ENCODE measurements around the gene PPP1CA. TPM values are rescaled to one million over a fixed set of nuclear protein-coding genes. Genes with fewer than 3 reads are reported as not detected.

The PPP1CA gene
- total and polyA plus RNA-seq, 8 donors: 49.0 to 72.8 (median 62.9) TPM

DNA sequence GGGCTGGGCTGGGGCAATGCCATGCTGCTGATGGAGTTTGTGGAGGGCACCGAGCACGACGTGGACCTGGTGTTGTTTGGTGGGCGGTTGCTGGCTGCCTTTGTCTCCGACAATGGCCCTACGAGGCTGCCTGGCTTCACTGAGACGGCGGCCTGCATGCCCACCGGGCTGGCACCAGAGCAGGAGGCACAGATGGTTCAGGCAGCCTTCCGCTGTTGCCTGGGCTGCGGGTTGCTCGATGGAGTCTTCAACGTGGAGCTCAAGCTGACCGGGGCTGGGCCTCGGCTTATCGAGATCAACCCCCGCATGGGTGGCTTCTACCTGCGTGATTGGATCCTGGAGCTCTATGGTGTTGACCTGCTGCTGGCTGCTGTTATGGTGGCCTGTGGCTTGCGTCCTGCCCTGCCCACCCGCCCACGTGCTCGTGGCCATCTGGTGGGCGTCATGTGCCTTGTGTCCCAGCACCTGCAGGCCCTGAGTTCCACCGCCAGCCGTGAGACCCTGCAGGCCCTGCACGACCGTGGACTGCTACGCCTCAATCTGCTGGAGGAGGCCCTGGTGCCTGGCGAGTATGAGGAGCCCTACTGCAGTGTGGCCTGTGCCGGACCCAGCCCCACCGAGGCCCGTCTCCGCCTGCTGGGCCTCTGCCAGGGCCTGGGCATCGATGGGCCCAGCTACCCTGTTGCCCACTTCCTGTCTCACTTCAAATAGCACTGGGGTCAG lies 22.4 kb upstream of the PPP1CA start:
- TF ChIP-seq, protein P1, sequence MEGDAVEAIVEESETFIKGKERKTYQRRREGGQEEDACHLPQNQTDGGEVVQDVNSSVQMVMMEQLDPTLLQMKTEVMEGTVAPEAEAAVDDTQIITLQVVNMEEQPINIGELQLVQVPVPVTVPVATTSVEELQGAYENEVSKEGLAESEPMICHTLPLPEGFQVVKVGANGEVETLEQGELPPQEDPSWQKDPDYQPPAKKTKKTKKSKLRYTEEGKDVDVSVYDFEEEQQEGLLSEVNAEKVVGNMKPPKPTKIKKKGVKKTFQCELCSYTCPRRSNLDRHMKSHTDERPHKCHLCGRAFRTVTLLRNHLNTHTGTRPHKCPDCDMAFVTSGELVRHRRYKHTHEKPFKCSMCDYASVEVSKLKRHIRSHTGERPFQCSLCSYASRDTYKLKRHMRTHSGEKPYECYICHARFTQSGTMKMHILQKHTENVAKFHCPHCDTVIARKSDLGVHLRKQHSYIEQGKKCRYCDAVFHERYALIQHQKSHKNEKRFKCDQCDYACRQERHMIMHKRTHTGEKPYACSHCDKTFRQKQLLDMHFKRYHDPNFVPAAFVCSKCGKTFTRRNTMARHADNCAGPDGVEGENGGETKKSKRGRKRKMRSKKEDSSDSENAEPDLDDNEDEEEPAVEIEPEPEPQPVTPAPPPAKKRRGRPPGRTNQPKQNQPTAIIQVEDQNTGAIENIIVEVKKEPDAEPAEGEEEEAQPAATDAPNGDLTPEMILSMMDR (IDR thresholded peaks at IDR 0.05): no peak
- FAIRE-seq: no peak
- Histone ChIP-seq H3K27ac (no peak overlapping the region), H3K9me3 (no peaks in the 10 kb centered on the region), H3K27me3 (no peaks in the 10 kb centered on the region), H3K4me3 (no peak overlapping the region), H3K4me1 (peaks cover 0 to 19% (median 18%) of the 10 kb centered on the region in 3 donors), H3K36me3 (no peaks in the 10 kb centered on the region)
- WGBS, 2 donors: 87 to 93% methylated on average over 34 of the region's 34 CpGs
- no peak for ATAC-seq
- intact Hi-C loops (cut with DNase I): no loop called here
- peak in 1 of 6 donors; percentile 71 for DNase-seq

DNA sequence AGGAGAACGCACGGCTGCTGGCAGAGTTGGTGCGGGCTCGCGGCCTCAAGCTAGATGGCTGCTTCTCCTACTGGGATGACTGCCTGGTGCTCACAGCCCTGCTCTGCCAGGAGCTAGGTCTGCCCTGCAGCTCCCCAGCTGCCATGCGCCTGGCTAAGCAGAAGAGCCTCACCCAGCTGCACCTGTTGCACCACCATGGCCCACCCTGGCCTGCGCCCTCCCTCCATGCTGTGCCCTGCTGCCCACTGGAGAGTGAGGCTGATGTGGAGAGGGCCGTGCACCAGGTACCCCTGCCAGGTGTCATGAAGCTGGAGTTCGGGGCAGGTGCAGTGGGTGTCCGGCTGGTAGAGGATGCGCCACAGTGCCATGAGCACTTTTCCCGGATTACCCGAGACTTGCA lies 21.8 kb upstream of the PPP1CA start:
- WGBS, 2 donors: 92 to 94% methylated on average over 13 of the region's 13 CpGs
- intact Hi-C loops (cut with DNase I): no loop called here
- Histone ChIP-seq H3K4me3 (no peak overlapping the region), H3K27ac (no peak overlapping the region), H3K36me3 (no peaks in the 10 kb centered on the region), H3K9me3 (no peaks in the 10 kb centered on the region), H3K4me1 (peaks cover 0 to 18% (median 16%) of the 10 kb centered on the region in 3 donors), H3K27me3 (no peaks in the 10 kb centered on the region)
- ATAC-seq (no peak), FAIRE-seq (no peak), DNase-seq (peak in 1 of 6 donors; percentile 34)
- TF ChIP-seq, protein P1 (IDR thresholded peaks at IDR 0.05): no peak

DNA sequence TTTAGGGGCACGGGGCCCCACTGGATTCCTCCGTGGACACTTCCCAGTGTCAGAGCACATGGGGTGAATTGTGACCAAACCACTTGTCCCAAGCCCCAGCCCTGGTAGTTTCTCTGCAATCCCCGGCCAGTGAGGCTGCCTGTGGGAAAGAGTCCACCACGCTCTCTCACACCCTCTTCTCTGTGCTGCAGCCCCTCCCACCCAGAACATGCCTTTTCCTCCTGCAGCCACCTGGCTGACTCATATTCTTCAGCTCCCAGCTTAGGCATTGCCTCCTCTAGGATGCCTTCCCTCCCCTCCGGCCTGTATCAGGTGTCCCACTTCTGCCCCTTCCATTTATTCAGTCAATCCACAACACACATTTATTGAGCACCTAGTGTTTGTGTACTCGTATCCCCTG lies 21.2 kb upstream of the PPP1CA start:
- intact Hi-C loops (cut with DNase I): no loop called here
- Histone ChIP-seq H3K4me1 (peaks cover 0 to 18% (median 16%) of the 10 kb centered on the region in 3 donors), H3K27me3 (no peaks in the 10 kb centered on the region), H3K36me3 (no peaks in the 10 kb centered on the region), H3K9me3 (no peaks in the 10 kb centered on the region), H3K27ac (no peak overlapping the region), H3K4me3 (no peak overlapping the region)
- peak in 1 of 6 donors; percentile 46 for DNase-seq
- TF ChIP-seq, protein P1 (IDR thresholded peaks at IDR 0.05): no peak
- WGBS, 2 donors: 81 to 86% methylated on average over 5 to 6 of the region's 6 CpGs
- ATAC-seq: no peak
- FAIRE-seq: no peak

DNA sequence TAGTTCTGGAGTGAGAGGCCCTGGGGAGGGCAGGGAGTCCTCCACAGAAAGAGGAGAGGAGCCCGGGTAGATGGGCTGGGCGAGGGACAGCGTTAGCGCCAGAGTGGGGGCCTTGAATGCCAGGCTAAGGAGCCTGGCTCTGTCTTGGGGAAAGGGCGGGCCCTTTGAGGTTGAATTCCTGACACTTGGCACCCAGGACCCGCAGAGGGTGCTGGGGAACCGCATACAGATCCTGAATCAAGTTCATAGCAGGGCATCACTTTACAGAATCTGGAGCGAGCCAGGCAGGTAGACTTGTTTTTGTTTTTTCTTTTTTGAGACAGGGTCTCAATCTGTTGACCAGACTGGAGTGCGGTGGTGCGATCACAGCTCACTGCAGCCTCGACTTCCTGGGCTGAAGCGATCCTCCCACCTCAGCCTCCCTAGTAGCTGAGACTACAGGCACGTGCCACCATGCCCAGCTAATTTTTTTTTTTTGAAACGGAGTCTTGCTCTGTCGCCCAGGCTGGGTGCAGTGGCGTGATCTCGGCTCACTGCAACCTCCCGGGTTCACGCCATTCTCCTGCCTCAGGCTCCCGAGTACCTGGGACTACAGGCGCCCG lies 19.9 kb upstream of the PPP1CA start:
- ATAC-seq (peak; percentile 9 to 21 (median 13)), FAIRE-seq (no peak), DNase-seq (peak in 1 of 6 donors; percentile 48)
- H3K9me3 ChIP-seq: no peaks in the 10 kb centered on the region
- peaks cover 0 to 13% (median 11%) of the 10 kb centered on the region in 3 donors for H3K4me1 ChIP-seq
- H3K36me3 ChIP-seq: no peaks in the 10 kb centered on the region
- H3K4me3 ChIP-seq: peak overlapping the region in 2 of 4 donors; percentile 66 to 70
- no peaks in the 10 kb centered on the region for H3K27me3 ChIP-seq
- TF ChIP-seq, protein P1 (IDR thresholded peaks at IDR 0.05): no peak
- H3K27ac ChIP-seq: peak overlapping the region in 3 of 4 donors; percentile 40 to 95 (median 91)
- intact Hi-C loops (cut with DNase I): no loop called here
- 68 to 69% methylated on average over 22 of the region's 22 CpGs for WGBS, 2 donors

Data from pancreas (tissue), 10 donors.